22Rv1 (cell line): Measurements from ENCODE around the gene NKX2-3.

Experiments
- H3K27ac ChIP-seq: fragments of 450-650 bp; 2 replicates; pipeline ENCODE4 v1.5.1; 2017
- CTCF ChIP-seq: fragments of 450-650 bp; IDR thresholded peaks from 2 replicates; pipeline ENCODE4 v1.5.1; 2017; ENCODE audit warnings: mild to moderate bottlenecking
- ZFX ChIP-seq: fragments of 450-650 bp; IDR thresholded peaks from 2 replicates; pipeline ENCODE4 v1.6.1; 2017; ENCODE audit warnings: antibody characterized with exemption, borderline replicate concordance

NKX2-3 gene

GRCh38 chr10:99532687-99533495 lies at the start of gene NKX2-3:
NKX2-3 (plus strand) TSS chr10:99532942; CDS start chr10:99533132, 190 bp downstream.
- TF ChIP-seq ZFX (no peak), CTCF (no peak)

GRCh38 chr10:99484626-99485581 lies 47.8 kb upstream of the NKX2-3 start:
- no peak for TF ChIP-seq ZFX
- peak; percentile 74 for TF ChIP-seq CTCF

More at GRCh38 chr10:99532687-99533495, at the start of gene NKX2-3:
- H3K27ac ChIP-seq: no peak within 1 kb of the TSS

GRCh38 chr10:99487125-99487807 lies 45.5 kb upstream of the NKX2-3 start:
- H3K27ac ChIP-seq: no peak overlapping the region
- no peak for TF ChIP-seq CTCF
- no peak for TF ChIP-seq ZFX

More at GRCh38 chr10:99484626-99485581, 47.8 kb upstream of the NKX2-3 start:
- H3K27ac ChIP-seq: no peak overlapping the region

- TF ChIP-seq ZFX (no peak), CTCF (no peak)
These were observed 43.5 kb upstream of the NKX2-3 start for GRCh38 chr10:99489271-99489670.

GRCh38 chr10:99497343-99498025 lies 35.3 kb upstream of the NKX2-3 start:
- no peak for TF ChIP-seq CTCF
- no peak for TF ChIP-seq ZFX
- H3K27ac ChIP-seq: no peak overlapping the region

More at GRCh38 chr10:99489271-99489670, 43.5 kb upstream of the NKX2-3 start:
- no peak overlapping the region for H3K27ac ChIP-seq

- TF ChIP-seq ZFX (no peak), CTCF (no peak)
- H3K27ac ChIP-seq: no peak overlapping the region
These were observed 26.3 kb upstream of the NKX2-3 start for GRCh38 chr10:99506416-99506815.
